Measurements from ENCODE around the gene DPF1. TPM values are rescaled to one million over a fixed set of nuclear protein-coding genes. Genes with fewer than 3 reads are reported as not detected.
"Not testable (repeated sequence)": the region's sequence is repeated elsewhere in the genome, so short reads cannot be mapped to it uniquely, and the experiment has no call there.

Gene DPF1
- total RNA-seq, 4 donors from 2014 or later, result 0.44 to 2.5 TPM; not detected in 2

DNA sequence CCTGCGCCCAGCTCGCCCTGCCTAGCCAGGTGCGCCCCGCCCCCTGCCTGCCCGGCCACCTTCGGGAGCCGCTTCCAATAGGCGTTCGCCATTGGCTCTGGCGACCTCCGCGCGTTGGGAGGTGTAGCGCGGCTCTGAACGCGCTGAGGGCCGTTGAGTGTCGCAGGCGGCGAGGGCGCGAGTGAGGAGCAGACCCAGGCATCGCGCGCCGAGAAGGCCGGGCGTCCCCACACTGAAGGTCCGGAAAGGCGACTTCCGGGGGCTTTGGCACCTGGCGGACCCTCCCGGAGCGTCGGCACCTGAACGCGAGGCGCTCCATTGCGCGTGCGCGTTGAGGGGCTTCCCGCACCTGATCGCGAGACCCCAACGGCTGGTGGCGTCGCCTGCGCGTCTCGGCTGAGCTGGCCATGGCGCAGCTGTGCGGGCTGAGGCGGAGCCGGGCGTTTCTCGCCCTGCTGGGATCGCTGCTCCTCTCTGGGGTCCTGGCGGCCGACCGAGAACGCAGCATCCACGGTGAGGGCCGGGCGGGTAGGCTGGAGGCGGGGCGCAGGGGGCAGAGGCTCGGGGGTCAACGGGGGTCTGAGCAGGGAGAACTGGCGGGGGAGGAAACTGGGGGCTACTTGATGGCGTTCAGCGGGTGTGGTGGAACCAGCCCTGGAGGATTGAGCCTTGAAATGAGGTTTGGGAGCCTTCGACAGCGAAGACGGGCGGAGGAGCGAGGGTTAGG lies 40.6 kb upstream of the DPF1 start, which contains the start of gene SPINT2:
TSS of gene SPINT2 (plus strand) at position 88 of the 727 bp plus-strand sequence. CDS start at position 408, 320 bp downstream.
- WGBS, 2 donors, result 12 to 31% methylated on average over 9 of the region's 78 CpGs
- intact Hi-C loops (cut with DNase I), result no loop called here
- no peak for TF ChIP-seq CTCF (IDR thresholded peaks at IDR 0.05)
- peak in 3 of 4 donors; percentile 82 to 95 (median 87) for TF ChIP-seq POLR2A (IDR thresholded peaks at IDR 0.05)

GRCh38 chr19:38263689-38264485 lies 39.9 kb upstream of the DPF1 start:
- peak overlapping the region; percentile 63 to 83 (median 75) for H3K4me3 ChIP-seq
- no peak for DNase-seq
- H3K27ac ChIP-seq, result peak overlapping the region; percentile 91 to 98 (median 96)
- H3K27me3 ChIP-seq, result peaks cover 0 to 15% (median 0%) of the 10 kb centered on the region in 4 donors
- H3K9me3 ChIP-seq, result no peaks in the 10 kb centered on the region
- TF ChIP-seq POLR2A (IDR thresholded peaks at IDR 0.05), result no peak
- no peak for TF ChIP-seq CTCF (IDR thresholded peaks at IDR 0.05)
- peaks cover 6 to 47% (median 9%) of the 10 kb centered on the region in 3 donors for H3K4me1 ChIP-seq
- 44 to 58% methylated on average over 4 to 5 of the region's 34 CpGs for WGBS, 2 donors
- intact Hi-C loops (cut with DNase I), result no loop called here
- no peaks in the 10 kb centered on the region for H3K36me3 ChIP-seq

More for the DNA sequence above, 40.6 kb upstream of the DPF1 start, which contains the start of gene SPINT2:
- peak within 1 kb of the TSS; percentile 63 to 83 (median 75) for H3K4me3 ChIP-seq
- H3K36me3 ChIP-seq, result no peaks in the 10 kb centered on the region
- H3K9me3 ChIP-seq, result no peaks in the 10 kb centered on the region
- peaks cover 6 to 51% (median 9%) of the 10 kb centered on the region in 3 donors for H3K4me1 ChIP-seq
- DNase-seq, result no peak
- peak within 1 kb of the TSS; percentile 91 to 98 (median 96) for H3K27ac ChIP-seq
- H3K27me3 ChIP-seq, result peaks cover 0 to 15% (median 0%) of the 10 kb centered on the region in 4 donors

DNA sequence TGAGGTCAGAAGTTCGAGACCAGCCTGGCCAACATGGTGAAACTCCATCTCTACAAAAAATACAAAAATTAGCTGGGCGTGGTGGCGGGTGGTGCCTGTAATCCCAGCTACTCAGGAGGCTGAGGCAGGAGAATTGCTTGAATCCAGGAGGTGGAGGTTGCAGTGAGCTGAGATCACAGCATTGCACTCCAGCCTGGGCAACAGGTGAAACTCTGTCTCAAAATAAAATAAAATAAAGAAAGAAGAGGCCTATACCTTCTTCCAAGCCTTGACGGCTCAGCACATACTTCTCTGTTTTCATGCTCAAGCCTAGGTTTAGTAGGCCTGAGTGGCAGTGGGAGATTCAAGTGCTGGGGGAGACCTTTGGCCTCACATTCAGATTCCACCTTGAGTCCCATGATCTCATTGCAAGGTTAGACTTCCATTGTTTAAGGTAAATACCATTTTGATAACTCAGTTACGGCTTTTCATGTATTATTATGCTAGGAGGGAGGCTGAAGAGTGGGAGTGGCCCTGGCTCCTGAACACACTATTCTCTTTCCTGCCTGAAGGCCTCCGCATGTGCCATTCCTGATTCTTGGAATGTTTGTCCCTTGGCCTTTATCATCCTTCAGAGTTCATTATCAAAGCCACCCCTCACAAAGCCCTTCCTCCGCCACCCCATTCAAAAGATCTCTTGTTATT lies 38.7 kb upstream of the DPF1 start:
- intact Hi-C loops (cut with DNase I), result no loop called here
- peak overlapping the region in 1 of 4 donors; percentile 94 for H3K27ac ChIP-seq
- peaks cover 4 to 35% (median 7%) of the 10 kb centered on the region in 3 donors for H3K4me1 ChIP-seq
- WGBS, 2 donors, result 80 to 86% methylated on average over 4 to 7 of the region's 7 CpGs
- TF ChIP-seq POLR2A (IDR thresholded peaks at IDR 0.05), result no peak
- no peak for TF ChIP-seq CTCF (IDR thresholded peaks at IDR 0.05)
- no peaks in the 10 kb centered on the region for H3K36me3 ChIP-seq
- H3K27me3 ChIP-seq, result peaks cover 0 to 15% (median 0%) of the 10 kb centered on the region in 4 donors
- DNase-seq, result no peak
- no peak overlapping the region for H3K4me3 ChIP-seq
- H3K9me3 ChIP-seq, result no peaks in the 10 kb centered on the region

DNA sequence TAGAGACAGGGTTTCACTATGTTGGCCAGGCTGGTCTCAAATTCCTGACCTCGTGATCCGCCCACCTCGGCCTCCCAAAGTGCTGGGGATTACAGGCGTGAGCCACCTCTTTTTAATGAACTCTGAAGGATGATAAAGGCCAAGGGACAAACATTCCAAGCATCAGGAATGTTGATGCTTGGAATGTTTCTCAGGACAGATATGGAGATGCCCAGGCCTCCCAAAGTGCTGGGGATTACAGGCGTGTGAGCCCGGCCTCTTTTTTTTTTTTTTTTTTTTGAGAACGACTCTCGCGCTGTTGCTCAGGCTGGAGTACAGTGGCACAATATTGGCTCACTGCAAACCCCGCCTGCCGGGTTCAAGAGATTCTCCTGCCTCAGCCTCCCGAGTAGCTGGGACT lies 37.9 kb upstream of the DPF1 start:
- not testable (repeated sequence) for H3K27ac ChIP-seq

GRCh38 chr19:38255383-38256014 lies 31.5 kb upstream of the DPF1 start:
- WGBS, 2 donors, result 54 to 61% methylated on average over 11 to 13 of the region's 17 CpGs
- Histone ChIP-seq H3K9me3 (no peaks in the 10 kb centered on the region), H3K36me3 (no peaks in the 10 kb centered on the region), H3K27ac (peak overlapping the region; percentile 62 to 84 (median 82)), H3K27me3 (peaks cover 0 to 25% (median 0%) of the 10 kb centered on the region in 4 donors), H3K4me3 (peak overlapping the region; percentile 26 to 69 (median 46)), H3K4me1 (peaks cover 9 to 52% (median 20%) of the 10 kb centered on the region in 3 donors)
- TF ChIP-seq POLR2A (IDR thresholded peaks at IDR 0.05) (no peak), CTCF (IDR thresholded peaks at IDR 0.05) (no peak)
- intact Hi-C loops (cut with DNase I), result no loop called here
- no peak for DNase-seq

More for the DNA sequence above, 37.9 kb upstream of the DPF1 start:
- 95 to 98% methylated on average over 10 to 11 of the region's 12 CpGs for WGBS, 2 donors
- DNase-seq; H3K4me3 ChIP-seq; intact Hi-C loops (cut with DNase I); H3K9me3 ChIP-seq; H3K36me3 ChIP-seq: not testable (repeated sequence)
- peaks cover under 1 to 30% (median 7%) of the 10 kb centered on the region in 3 donors for H3K4me1 ChIP-seq
- peaks cover 0 to 20% (median 0%) of the 10 kb centered on the region in 4 donors for H3K27me3 ChIP-seq

All from esophagus squamous epithelium (tissue), 5 donors.